Liver (tissue), 9 donors: Measurements from ENCODE around the gene CPED1. TPM values are rescaled to one million over a fixed set of nuclear protein-coding genes. Genes with fewer than 3 reads are reported as not detected.
A peak's percentile ranks its signal among the peaks of the same experiment; 100 is the strongest.

ENCODE experiments used
- DNase-seq: peaks from one replicate; pipeline ENCODE4 v3.0.0-alpha.2; 2017; ENCODE audit warnings: low spot score
- H3K27ac ChIP-seq, 2 donors: one replicate each; pipeline ENCODE4 v1.7.0; 2013; ENCODE audit warnings: inconsistent platforms in 2 of 2, low read length in 2 of 2, control low read depth in 1 of 2, low read depth in 1 of 2, mild to moderate bottlenecking in 1 of 2
- H3K27me3 ChIP-seq, 4 donors: one replicate each; pipeline versions ENCODE4 v1.6.1 to v1.7.0; 2013; ENCODE audit warnings: low read length in 3 of 4, inconsistent platforms in 1 of 4, mild to moderate bottlenecking in 1 of 4, moderate library complexity in 1 of 4; ENCODE audit not compliant: control insufficient read depth in 4 of 4, insufficient read depth in 4 of 4
- H3K36me3 ChIP-seq, 4 donors: one replicate each; pipeline versions ENCODE4 v1.6.1 to v1.7.0; 2013; ENCODE audit warnings: low read length in 3 of 4, mild to moderate bottlenecking in 3 of 4, low read depth in 1 of 4, moderate library complexity in 1 of 4; ENCODE audit not compliant: control insufficient read depth in 4 of 4, insufficient read depth in 3 of 4
- H3K4me1 ChIP-seq, 4 donors: one replicate each; pipeline versions ENCODE4 v1.6.1 to v1.7.0; 2013; ENCODE audit warnings: low read length in 3 of 4, mild to moderate bottlenecking in 3 of 4, moderate library complexity in 1 of 4; ENCODE audit not compliant: control insufficient read depth in 4 of 4, insufficient read depth in 4 of 4
- H3K4me3 ChIP-seq, 3 donors: one replicate each; pipeline versions ENCODE4 v1.6.1 to v1.7.0; 2013; ENCODE audit warnings: low read length in 3 of 3, control low read depth in 1 of 3, low read depth in 1 of 3, mild to moderate bottlenecking in 1 of 3
- H3K9ac ChIP-seq, 2 donors: one replicate each; pipeline ENCODE4 v1.7.0; 2013; ENCODE audit warnings: low read length in 2 of 2, mild to moderate bottlenecking in 2 of 2, moderate library complexity in 2 of 2, control low read depth in 1 of 2, low read depth in 1 of 2
- H3K9me3 ChIP-seq, 4 donors: one replicate each; pipeline versions ENCODE4 v1.6.1 to v1.7.0; 2013; ENCODE audit warnings: low read length in 3 of 4; ENCODE audit not compliant: control insufficient read depth in 4 of 4
- ATF3 ChIP-seq: IDR thresholded peaks from 2 replicates; pipeline ENCODE4 v1.6.1; 2016; ENCODE audit warnings: antibody characterized with exemption
- CTCF ChIP-seq: fragments of 150-350 bp; IDR thresholded peaks from 2 replicates; pipeline ENCODE4 v1.5.1; 2017; ENCODE audit warnings: improper control_type of control experiment, low read depth, low read length; ENCODE audit not compliant: missing input control
- EGR1 ChIP-seq, 2 donors: IDR thresholded peaks; 2 replicates each; pipeline ENCODE4 v1.6.1; 2016 to 2018; ENCODE audit warnings: antibody characterized with exemption in 2 of 2, low read depth in 2 of 2
- FOXA1 ChIP-seq: IDR thresholded peaks from 2 replicates; pipeline ENCODE4 v1.6.1; 2016; ENCODE audit warnings: antibody characterized with exemption
- FOXA2 ChIP-seq: IDR thresholded peaks from 2 replicates; pipeline ENCODE4 v1.6.1; 2016; ENCODE audit warnings: antibody characterized with exemption
- GABPA ChIP-seq, 2 donors: IDR thresholded peaks in 1 of 2; conservative IDR thresholded peaks in 1 of 2; 2 replicates each; pipeline ENCODE4 v1.6.1; 2016; ENCODE audit warnings: antibody characterized with exemption in 2 of 2, mild to moderate bottlenecking in 1 of 2, moderate library complexity in 1 of 2
- HNF4A ChIP-seq, 2 donors: conservative IDR thresholded peaks; 2 replicates each; pipeline ENCODE4 v1.6.1; 2016; ENCODE audit warnings: antibody characterized with exemption in 2 of 2, mild to moderate bottlenecking in 2 of 2
- HNF4G ChIP-seq: IDR thresholded peaks from 2 replicates; pipeline ENCODE4 v1.6.1; 2016; ENCODE audit warnings: antibody characterized with exemption
- JUND ChIP-seq, 2 donors: IDR thresholded peaks; 2 replicates each; pipeline ENCODE4 v1.6.1; 2016; ENCODE audit warnings: antibody characterized with exemption in 2 of 2
- MAX ChIP-seq: IDR thresholded peaks from 2 replicates; pipeline ENCODE4 v1.6.1; 2016; ENCODE audit warnings: antibody characterized with exemption
- NR2F2 ChIP-seq: IDR thresholded peaks from 2 replicates; pipeline ENCODE4 v1.6.1; 2016; ENCODE audit warnings: antibody characterized with exemption
- RAD21 ChIP-seq, 2 donors: IDR thresholded peaks; 2 replicates each; pipeline ENCODE4 v1.6.1; 2016; ENCODE audit warnings: antibody characterized with exemption in 2 of 2, mild to moderate bottlenecking in 2 of 2
- REST ChIP-seq: IDR thresholded peaks from 2 replicates; pipeline ENCODE4 v1.6.1; 2016; ENCODE audit warnings: antibody characterized with exemption, mild to moderate bottlenecking
- RXRA ChIP-seq, 2 donors: IDR thresholded peaks; 2 replicates each; pipeline ENCODE4 v1.6.1; 2017 to 2018; ENCODE audit warnings: antibody characterized with exemption in 2 of 2, mild to moderate bottlenecking in 1 of 2
- SP1 ChIP-seq: IDR thresholded peaks from 2 replicates; pipeline ENCODE4 v1.6.1; 2018; ENCODE audit warnings: antibody characterized with exemption, mild to moderate bottlenecking
- TAF1 ChIP-seq: conservative IDR thresholded peaks from 2 replicates; pipeline ENCODE4 v1.6.1; 2016; ENCODE audit warnings: antibody characterized with exemption, mild to moderate bottlenecking
- YY1 ChIP-seq: IDR thresholded peaks from 2 replicates; pipeline ENCODE4 v1.6.1; 2016; ENCODE audit warnings: antibody characterized with exemption, mild to moderate bottlenecking
- ZBTB33 ChIP-seq: IDR thresholded peaks from 2 replicates; pipeline ENCODE4 v1.6.1; 2016; ENCODE audit warnings: antibody characterized with exemption
- WGBS: extraction: QIAGEN DNeasy Blood & Tissue Kit; methylation state at CpG from one replicate; pipeline ENCODE4 v1.1.7; 2013; 5-methylcytosine and 5-hydroxymethylcytosine counted together
- polyA plus RNA-seq, 2 donors: library from polyadenylated mRNA; stranded (reverse) in 1 of 2; unstranded in 1 of 2; fragments of 200-250 nt in 1 of 2; fragments of >200 nt in 1 of 2; fragmentation: Nextera tagmentation in 1 of 2; extraction: Ambion mirVana in 1 of 2; gene quantifications; one replicate each; pipeline versions ENCODE4 v1.2.1 to v1.2.3, GENCODE V29; 2013 to 2015
- total RNA-seq, 2 donors: library from RNA; depleted of rRNA; stranded (reverse); fragments of >200 nt; gene quantifications; one replicate each; pipeline ENCODE4 v1.2.3, GENCODE V29; 2014
- donor health status: healthy.
- donor health status: healthy.
- donor health status: healthy.
- donor health status: healthy.
- donor health status: healthy.

Gene CPED1
- total and polyA plus RNA-seq, 4 donors: 8.5 to 58.0 (median 14.6) TPM

- WGBS: under 1% methylated on average over 71 of the region's 71 CpGs
- peak; percentile 98 for DNase-seq
- H3K27ac ChIP-seq: peak within 1 kb of the TSS; percentile 88 to 99
- peaks cover 0 to 18% (median 11%) of the 10 kb centered on the region in 4 donors for H3K36me3 ChIP-seq
- TF ChIP-seq GABPA (IDR thresholded peaks at IDR 0.05 in 1 of 2, conservative IDR thresholded peaks at IDR 0.05 in 1 of 2): peak in 1 of 2 donors; percentile 25
- TF ChIP-seq FOXA2: no peak
- TF ChIP-seq EGR1 (IDR thresholded peaks at IDR 0.05; ENCODE audit: low read depth in 2 of 2): no peak
- peak; percentile 17 for TF ChIP-seq NR2F2
- peak; percentile 71 for TF ChIP-seq SP1
- no peak for TF ChIP-seq FOXA1
- TF ChIP-seq REST: peak; percentile 69
- peak; percentile 98 for TF ChIP-seq YY1
- TF ChIP-seq TAF1: peak; percentile 73
- TF ChIP-seq JUND (IDR thresholded peaks at IDR 0.05): peak; percentile 31 to 44
- no peak for TF ChIP-seq HNF4G
- peak; percentile 60 for TF ChIP-seq ATF3
- TF ChIP-seq HNF4A (conservative IDR thresholded peaks at IDR 0.05): peak in 1 of 2 donors; percentile 1
- TF ChIP-seq ZBTB33: peak; percentile 34
- peak in 1 of 2 donors; percentile 42 for TF ChIP-seq RAD21 (IDR thresholded peaks at IDR 0.05)
- TF ChIP-seq CTCF: no peak
- peak; percentile 13 for TF ChIP-seq MAX
- peak; percentile 8 to 40 for TF ChIP-seq RXRA (IDR thresholded peaks at IDR 0.05)
- peaks cover 2 to 24% (median 8%) of the 10 kb centered on the region in 4 donors for H3K4me1 ChIP-seq
- H3K9me3 ChIP-seq: no peaks in the 10 kb centered on the region
- H3K4me3 ChIP-seq: peak within 1 kb of the TSS; percentile 70 to 99 (median 85)
- no peaks in the 10 kb centered on the region for H3K27me3 ChIP-seq
- H3K9ac ChIP-seq: peak within 1 kb of the TSS; percentile 94 to 98
Observed at GRCh38 chr7:120950539-120951308, 37.8 kb upstream of the CPED1 start, which contains the start of gene ING3. Gene ING3, plus strand, starts transcription at chr7:120950777. Its CDS starts 120 bp downstream, at chr7:120950897.
